ENCODE measurements around the gene RAB8A.
"Not testable (repeated sequence)": the region's sequence is repeated elsewhere in the genome, so short reads cannot be mapped to it uniquely, and the experiment has no call there.

RAB8A gene

GRCh38 chr19:16078759-16079707, 32.7 kb upstream of the RAB8A start:
- peak; percentile 38 for DNase-seq

GRCh38 chr19:16084067-16084685, 27.5 kb upstream of the RAB8A start:
- DNase-seq: no peak

- no peak for DNase-seq
Observed at GRCh38 chr19:16085115-16085514, 26.6 kb upstream of the RAB8A start.

DNA sequence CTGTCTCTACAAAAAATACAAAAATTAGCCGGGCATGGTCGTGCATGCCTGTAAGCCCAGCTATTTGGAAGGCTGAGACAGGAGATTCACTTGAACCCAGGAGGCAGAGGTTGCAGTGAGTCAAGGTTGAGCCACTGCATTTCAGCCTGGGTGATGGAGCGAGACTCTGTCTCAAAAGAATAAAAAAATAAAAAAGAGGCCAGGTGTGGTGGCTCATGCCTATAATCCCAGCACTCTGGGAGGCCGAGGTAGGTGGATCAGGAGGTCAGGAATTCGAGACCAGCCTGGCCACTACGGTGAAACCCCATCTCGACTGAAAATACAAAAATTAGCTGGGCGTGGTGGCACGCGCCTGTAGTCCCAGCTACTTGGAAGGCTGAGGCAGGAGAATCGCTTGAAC, 24.3 kb upstream of the RAB8A start:
- DNase-seq: not testable (repeated sequence)

GRCh38 chr19:16087940-16088339, 23.7 kb upstream of the RAB8A start:
- no peak for DNase-seq

DNA sequence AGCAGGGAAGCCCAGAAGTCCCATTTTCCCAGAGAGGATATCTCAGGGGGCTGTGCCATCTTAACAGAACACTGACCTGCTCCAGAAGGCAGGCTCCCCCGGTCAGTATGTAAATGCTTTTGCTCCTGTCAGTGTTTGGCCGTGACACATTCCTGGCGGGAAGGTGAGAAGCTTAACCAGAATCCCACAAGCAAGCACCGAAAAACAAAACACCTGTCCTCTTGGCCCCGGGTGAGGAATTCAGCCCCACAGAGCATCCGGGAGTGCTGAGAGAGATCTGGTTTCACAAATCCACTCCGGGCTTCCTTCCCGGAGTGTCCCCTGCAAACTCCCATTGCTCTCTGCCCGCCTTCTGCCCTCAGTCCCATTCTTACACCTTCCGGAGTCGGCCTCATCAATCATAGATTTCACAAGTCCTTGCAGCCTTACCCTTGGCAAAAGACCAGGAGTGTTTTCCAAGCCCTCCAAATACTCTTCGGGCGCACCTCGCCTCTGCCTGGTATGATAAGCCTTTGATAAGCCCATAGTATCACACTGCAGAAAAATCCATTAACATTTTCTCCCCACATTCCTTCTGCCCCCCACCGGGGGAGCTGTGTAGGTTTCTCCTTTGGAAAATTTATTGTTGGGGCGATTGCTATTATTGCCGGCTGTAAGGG, 23.2 kb upstream of the RAB8A start:
- DNase-seq: no peak

DNA sequence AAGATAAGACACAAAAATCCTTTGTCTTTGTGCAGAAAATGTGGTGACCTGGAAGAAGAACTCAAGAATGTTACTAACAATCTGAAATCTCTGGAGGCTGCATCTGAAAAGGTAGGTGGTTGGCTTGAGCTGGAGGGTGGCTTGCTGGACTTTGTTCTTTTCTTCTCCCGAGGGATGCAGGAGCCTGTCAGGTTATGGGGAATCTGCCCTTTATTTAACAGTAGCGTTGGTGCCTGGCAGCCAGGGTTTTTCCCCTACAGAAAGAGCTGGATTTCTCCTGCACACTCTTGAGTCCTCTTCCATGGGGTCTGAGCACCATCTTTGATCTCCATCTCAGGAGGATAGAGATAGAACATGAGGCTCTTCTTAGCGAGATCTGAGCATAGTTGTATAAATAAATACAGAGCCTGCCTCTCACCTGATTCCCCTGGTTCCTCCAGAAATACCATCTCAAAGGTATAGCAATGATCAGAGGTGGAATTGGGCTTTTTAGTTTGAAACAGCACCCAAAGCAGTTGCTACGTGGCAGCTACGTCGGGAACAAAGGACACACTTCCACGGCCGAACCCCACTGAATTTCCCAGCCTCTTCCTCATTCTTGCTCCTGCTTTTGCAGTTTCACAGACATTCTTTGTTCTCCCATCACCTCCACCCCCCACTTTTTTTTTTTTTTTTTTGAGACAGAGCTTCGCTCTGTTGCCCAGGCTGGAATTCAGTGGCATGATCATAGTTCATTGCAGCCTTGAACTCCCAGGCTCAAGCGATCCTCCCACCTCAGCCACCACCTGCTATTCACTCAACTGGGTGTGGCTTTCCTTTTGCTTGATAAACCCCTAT, 22.5 kb upstream of the RAB8A start:
- no peak for DNase-seq

DNA sequence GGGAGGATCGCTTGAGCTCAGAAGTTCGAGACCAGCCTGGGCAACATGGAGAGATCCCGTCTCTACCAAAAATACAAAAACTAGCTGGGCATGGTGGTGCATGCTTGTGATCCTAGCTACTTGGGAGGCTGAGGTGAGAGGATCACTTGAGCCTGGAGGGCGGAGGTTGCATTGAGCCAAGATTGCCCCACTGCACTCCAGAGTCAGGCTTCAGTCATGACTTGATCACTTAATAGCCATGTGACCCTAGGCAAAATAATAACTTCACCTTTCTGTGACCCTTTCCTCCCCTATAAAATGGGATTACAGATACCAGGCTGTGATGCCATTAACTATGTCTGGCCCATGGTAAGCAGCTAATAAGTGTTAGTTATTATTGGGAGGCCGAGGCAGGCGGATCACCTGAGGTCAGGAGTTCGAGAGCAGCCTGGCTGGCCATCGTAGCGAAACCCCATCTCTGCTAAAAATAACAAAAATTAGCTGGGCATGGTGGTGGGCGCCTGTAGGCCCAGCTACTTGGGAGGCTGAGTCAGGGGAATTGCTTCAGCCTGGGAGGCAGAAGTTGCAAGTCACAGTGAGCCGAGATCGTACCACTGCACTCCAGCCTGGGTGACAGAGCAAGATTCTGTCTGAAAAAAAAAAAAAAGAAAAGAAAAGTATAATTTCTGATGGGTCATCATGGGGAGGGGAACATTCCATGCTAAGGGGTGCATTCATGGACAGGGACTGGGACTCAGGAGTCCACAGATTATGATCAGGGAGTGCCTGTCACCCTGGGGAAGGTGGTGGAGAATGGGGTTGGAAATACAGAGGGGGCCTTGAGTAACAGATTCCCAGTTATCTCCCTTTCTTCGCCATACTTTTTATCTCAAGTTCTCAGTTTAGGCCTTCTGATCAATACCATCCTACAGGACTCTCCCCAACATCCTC, 19.9 kb upstream of the RAB8A start:
- DNase-seq: no peak

DNA sequence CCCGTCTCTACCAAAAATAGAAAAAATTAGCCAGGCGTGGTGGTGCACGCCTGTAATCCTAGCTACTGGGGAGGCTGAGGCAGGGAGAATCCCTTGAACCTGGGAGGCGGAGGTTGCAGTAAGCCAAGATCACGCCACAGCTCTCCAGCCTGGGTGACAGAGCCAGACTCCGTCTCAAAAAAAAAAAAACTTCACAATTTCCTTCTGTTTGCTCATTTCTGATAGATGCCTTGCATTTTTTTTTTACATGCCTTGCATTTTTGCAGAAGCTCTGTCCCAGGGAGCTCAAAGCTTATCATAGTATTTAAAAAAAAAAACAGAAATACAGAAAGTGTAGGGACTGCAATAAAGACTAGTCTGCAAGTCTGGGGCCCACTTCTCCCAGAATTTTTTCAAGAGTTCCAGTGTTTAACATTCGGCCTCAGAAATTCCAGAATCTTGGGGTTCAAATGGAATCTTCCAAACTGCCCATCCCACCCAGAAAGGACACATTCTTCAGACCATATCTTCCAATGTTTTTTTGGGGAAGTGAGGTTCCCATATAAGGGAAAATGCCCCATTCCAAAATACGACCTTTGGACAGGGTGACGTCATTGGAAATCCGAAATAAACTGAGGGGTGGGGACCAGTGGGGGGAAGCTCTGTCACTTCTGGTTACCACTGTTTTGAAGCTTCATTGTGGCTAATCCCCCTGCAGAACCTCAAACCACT, 17.2 kb upstream of the RAB8A start:
- no peak for DNase-seq

DNA sequence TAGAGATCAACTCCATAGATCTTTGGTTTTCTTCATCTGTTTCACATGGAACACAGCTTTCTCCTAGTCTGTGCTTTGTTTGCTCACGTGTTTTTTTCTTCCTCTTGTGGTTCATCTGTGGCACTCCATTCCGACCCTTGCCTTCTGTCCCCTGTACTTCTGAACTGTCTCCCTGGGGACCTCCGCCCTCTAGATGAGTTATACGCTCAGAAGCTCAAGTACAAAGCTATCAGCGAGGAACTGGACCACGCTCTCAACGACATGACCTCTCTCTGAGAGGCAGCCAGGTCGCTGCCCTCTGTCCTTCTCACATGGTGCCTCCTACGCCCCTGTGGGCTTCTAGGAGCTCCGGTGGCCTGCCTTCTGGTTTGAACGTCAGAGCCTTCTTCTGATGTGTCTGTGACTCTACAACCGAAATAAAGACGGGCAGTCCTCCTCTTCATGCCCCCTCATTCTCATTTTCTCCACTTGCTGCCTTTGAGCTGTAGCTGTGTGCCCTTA, 16.6 kb upstream of the RAB8A start:
- no peak for DNase-seq

DNA sequence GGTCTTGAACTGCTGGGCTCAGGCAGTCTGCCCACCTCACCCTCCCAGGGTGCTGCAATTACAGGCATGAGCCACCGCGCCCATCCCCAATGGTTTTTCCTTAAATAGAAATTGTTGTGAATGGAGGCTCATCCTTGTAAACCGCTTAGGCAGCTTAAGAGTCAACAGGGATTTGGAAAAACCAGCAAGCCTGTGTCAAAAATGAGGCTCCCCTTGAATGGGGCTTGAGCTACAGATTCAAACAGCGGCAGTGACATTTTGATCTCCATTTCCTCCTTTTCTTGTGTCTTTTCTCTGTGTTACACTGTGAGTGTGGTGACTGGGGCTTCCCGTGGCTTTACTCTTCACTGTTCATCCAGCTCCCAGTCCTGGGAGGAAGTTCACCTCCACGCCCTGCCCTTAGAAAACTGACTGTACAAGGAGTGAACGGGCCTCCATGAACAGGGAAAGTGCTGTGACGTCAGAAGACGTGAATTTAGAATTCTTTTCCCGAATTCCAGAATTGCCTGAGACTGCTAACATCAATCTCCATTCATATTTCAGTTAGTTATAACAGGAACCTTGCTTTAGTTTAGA, 15.3 kb upstream of the RAB8A start:
- no peak for DNase-seq

DNA sequence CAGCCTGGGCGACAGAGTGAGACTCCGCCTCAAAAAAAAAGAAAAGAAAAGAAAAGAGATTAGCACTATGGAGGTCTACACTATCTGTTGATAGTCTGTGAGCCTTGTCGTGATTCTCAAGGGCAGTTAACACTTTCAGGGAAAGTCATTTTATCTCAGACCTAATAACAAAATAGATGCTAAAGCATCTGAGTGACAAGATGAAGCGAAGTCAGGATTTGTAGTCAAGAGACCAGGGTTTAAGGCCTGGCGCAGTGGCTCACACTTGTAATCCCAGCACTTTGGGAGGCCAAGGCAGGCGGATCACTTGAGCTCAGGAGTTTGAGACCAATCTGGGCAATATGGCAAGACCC, 13.3 kb upstream of the RAB8A start:
- no peak for DNase-seq

DNA sequence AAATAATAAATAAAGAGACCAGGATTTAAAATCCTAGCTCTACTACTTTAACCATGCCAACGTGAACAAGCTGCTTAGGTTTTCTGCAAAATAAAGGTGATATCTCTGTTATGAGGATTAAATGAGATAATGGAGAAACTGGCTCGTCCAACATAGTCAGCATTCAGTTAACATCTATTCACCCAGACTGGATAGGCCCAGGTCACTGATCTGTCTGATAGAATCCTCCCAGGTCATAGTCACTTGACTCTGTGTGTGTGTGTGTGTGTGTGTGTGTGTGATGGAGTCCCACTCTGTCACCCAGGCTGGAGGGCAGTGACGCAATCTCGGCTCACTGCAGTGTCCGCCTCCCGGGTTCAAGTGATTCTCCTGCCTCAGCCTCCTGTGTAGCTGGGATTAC, 12.9 kb upstream of the RAB8A start:
- DNase-seq: no peak

DNA sequence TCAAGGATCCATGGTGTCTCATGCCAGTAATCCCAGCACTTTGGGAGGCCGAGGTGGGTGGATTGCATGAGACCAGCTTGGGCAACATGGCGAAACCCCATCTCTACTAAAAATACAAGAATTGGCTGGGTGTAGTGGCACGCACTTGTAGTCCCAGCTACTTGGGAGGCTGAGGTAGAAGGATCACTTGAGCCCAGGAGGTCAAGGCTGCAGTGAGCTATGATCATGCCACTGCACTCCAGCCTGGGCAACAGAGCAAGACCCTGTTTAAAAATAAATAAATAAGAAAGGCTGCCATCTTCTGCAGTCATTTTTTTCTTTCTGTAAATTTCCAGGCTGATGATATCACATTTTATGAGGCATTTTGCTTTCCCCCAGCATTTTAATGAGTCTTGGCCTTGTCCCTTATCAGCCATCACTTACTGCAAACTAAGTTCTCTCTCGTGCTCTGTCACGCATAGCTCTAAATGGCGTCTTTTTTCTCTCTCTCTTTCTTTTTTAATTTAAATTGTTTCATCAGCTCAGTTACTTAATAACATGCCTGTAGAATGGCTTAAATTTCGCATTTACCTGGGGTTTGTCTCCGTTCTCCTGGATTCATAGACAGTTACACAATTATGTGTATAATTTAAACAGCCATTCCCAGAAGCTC, 12.2 kb upstream of the RAB8A start:
- not testable (repeated sequence) for DNase-seq

DNA sequence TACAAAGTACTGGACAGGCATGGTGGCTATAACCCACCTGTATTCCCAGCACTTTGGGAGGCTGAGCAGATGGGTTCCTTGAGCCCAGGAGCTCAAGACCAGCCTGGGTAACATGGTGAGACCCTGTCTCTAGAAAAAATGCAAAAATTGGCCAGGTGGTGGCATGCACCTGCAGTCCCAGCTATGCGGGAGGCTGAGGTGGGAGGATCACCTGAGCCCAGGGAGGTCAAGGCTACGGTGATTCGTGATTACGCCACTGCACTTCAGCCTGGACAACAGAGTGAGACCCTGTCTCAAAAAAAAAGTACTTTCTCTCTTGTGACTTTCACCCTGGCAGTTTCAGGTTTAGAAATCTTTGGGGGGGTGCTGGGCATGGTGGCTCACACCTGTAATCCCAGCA, 11.2 kb upstream of the RAB8A start:
- DNase-seq: no peak

DNA sequence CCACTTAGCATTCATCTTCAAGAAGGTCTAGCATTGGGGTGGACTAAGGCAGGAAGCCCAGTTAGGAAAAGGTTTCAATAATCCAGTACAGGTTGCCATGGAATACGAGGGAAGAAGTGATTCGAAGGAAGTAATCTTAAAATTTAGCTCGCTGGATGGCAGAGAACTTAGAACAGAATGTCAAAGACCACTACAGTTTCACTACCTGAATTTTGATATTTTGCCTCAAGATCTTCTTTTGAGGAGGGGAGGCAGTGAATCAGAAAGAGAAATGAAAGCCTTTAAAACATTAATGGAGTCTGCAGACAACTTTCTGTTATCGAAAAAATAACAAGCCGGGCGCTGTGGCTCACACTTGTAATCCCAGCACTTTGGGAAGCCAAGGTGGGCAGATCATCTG, 7.0 kb upstream of the RAB8A start:
- no peak for DNase-seq

DNA sequence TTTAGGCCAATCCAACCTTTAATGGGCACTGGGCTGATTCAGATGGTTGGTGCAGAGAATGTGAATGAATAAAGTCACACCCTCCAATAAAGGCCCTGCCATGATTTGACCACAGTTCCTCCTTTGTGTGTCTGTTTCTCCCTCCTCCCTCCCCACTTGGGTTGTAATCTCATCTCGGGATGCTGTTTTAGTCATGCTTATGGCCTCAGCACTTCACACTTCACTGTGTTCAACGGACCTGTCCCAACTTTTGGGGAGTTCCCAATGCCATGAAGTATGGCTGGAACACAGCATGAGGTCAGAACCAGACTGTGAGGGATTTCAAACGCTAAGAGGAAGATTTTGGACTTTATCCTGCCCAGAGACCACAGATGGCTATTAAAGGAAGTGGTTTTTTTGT, 5.6 kb upstream of the RAB8A start:
- DNase-seq: no peak

DNA sequence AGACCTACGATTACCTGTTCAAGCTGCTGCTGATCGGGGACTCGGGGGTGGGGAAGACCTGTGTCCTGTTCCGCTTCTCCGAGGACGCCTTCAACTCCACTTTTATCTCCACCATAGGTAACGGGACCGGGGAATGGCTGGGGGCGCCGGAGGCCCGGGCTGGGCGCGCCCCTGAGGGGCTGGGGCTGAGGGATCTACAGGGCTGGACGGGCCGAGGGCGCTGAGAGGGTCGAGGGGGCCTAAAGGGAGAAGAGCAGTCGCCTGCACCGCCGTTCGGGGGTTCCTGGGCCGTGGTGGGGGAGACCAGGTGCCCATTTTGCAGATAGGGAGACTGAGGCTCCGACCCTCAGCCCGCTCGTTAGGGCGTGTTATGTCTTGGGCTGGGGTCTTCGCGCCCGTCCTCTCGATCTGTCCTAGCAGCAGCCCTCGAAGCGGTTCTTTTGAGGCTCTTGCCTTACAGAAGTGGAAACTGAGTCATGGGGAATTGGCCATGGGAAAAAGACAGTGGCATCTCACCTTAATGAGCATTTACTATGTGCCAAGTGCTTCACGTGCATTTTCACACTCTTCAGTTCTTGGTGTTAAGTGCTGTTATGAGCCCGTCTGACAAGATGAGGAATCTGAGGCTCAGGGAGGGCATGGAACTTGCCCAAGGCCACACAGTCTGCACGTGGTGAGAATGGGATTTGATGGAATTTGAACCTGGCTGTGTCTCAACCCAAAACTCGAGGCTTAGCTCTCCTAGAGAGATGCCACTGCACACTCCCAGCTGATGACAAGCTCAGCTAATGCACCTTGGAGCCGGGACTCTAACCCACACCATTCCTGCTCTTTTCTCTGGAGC, 442 bp downstream of the RAB8A start:
- no peak for DNase-seq

DNA sequence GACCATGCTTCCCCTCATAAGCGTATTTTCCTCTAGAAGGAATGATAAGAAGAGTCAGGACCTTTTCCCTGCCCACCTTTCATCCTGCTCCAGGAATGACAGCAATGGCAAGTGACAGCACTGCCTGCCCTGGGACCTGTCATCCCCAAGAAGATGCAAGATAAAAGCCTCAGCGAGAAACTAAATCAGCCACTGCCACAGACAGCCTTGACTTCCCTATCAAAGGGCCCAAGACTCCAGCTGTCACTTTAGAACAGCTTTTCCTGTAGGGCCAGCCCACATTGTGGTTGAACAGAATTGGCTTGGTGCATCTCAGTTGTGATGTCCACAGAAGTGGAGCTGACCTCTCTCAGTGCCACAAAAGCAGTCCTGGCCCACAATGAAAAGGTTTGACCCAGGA, 1.1 kb downstream of the RAB8A start:
- DNase-seq: no peak
